ENCODE results near the gene ETS1.

GRCh38 chr11:128482092-128482491 lies 105.3 kb downstream of the ETS1 start:
- no peak for TF ChIP-seq EZH2 (IDR thresholded peaks at IDR 0.05; ENCODE audit: borderline replicate concordance, low read depth, low read length, severe bottlenecking)
- TF ChIP-seq CTCF (IDR thresholded peaks at IDR 0.05; ENCODE audit: borderline replicate concordance, extremely low read depth, low read length, poor library complexity, severe bottlenecking), result no peak

Data from DND-41 (cell line).